Activated B cell treated with CpG ODN at 0.5 μM for 24 hours (primary cell): ENCODE results near the gene GNG12. TPM values are rescaled to one million over a fixed set of nuclear protein-coding genes. Genes with fewer than 3 reads are reported as not detected.

Source experiments
- ATAC-seq: fragments of 200-7000 bp; cut with Tn5 transposase; one replicate; pipeline ENCODE4 v1.10.0; 2021; ENCODE audit warnings: low read depth, mild to moderate bottlenecking, moderate library complexity
- CTCF ChIA-PET: fragments of 350-600 bp; sonication (Branson Sonifier 250); formaldehyde crosslinking; loops from one replicate; lab custom pipeline; 2021; ENCODE audit warnings: antibody characterized with exemption; lab: Charles Lee
- POLR2A ChIA-PET: fragments of 350-600 bp; sonication (Branson Sonifier 250); formaldehyde crosslinking; loops from one replicate; lab custom pipeline; 2021; ENCODE audit warnings: antibody characterized with exemption; lab: Charles Lee
- DNase-seq: peaks from one replicate; pipeline ENCODE4 v3.0.0; 2022
- H3K27ac Mint-ChIP-seq: one replicate; pipeline ENCODE4 v1.8.0; 2020; ENCODE audit warnings: mixed read lengths
- H3K27me3 Mint-ChIP-seq: one replicate; pipeline ENCODE4 v1.8.0; 2021; ENCODE audit warnings: mixed read lengths
- H3K36me3 Mint-ChIP-seq: one replicate; pipeline ENCODE4 v1.8.0; 2021; ENCODE audit warnings: low read depth, mixed read lengths
- H3K4me1 Mint-ChIP-seq: one replicate; pipeline ENCODE4 v1.8.0; 2021; ENCODE audit warnings: mixed read lengths
- H3K4me3 Mint-ChIP-seq: one replicate; pipeline ENCODE4 v1.8.0; 2020; ENCODE audit warnings: mild to moderate bottlenecking, mixed read lengths
- H3K9me3 Mint-ChIP-seq: one replicate; pipeline ENCODE4 v1.8.0; 2020; ENCODE audit warnings: mixed read lengths
- intact Hi-C: fragments of 100-400 bp; cut with micrococcal nuclease; formaldehyde crosslinking; loops from one replicate; pipeline ENCODE4 v1.15.1; 2024
- total RNA-seq: library from RNA; stranded (reverse); gene quantifications from 2 replicates; pipeline ENCODE4 v1.2.3, GENCODE V29; 2022
- TF ChIP-seq, protein P1 (sequence below): fragments of 200-600 bp; IDR thresholded peaks from one replicate; pipeline ENCODE4 v1.8.0; 2022; ENCODE audit warnings: antibody characterized with exemption, mild to moderate bottlenecking

The GNG12 gene
- total RNA-seq, 1 donor from 2014 or later, result not detected

DNA sequence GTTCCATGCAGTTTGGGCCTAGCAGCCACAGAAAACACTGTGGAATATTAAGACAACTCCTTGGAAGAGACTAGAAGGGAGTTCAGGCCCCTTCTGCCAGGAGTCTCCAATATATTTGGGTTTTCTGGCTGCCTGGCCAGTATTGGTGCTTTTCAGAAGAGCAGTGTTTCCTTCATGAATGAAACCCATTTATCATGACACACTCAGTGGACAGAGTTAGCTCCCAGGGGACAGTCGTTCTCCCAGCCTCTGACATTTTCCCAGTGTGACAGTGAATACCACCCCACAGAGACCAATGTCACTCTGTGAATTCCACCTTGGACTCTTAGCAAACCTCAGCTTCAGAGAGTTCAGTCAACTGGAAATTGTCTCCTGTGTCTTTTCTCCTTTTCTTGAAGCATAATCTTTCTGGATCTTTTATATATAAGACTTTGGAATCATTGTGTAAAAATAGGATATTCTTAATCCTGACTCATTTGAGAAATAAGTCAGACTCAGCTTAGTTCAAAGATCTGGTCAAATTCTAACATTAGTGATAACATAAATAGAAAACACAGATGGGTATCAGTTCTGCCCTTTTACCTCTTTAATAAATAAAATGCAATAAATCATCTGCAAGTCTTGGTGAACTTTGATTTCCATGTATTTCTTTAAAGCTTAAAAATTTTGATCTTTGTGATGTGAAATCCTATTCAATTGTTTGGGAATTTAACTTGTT is 40.4 kb downstream of the GNG12 start:
- no peaks in the 10 kb centered on the region for H3K9me3 Mint-ChIP-seq
- ChIA-PET CTCF (no interaction called here), POLR2A (no interaction called here)
- no peaks in the 10 kb centered on the region for H3K36me3 Mint-ChIP-seq
- no peaks in the 10 kb centered on the region for H3K4me1 Mint-ChIP-seq
- H3K4me3 Mint-ChIP-seq, result no peak overlapping the region
- H3K27ac Mint-ChIP-seq, result no peak overlapping the region
- H3K27me3 Mint-ChIP-seq, result peaks cover 9% of the 10 kb centered on the region
- DNase-seq (no peak), ATAC-seq (no peak)
- TF ChIP-seq, protein P1, sequence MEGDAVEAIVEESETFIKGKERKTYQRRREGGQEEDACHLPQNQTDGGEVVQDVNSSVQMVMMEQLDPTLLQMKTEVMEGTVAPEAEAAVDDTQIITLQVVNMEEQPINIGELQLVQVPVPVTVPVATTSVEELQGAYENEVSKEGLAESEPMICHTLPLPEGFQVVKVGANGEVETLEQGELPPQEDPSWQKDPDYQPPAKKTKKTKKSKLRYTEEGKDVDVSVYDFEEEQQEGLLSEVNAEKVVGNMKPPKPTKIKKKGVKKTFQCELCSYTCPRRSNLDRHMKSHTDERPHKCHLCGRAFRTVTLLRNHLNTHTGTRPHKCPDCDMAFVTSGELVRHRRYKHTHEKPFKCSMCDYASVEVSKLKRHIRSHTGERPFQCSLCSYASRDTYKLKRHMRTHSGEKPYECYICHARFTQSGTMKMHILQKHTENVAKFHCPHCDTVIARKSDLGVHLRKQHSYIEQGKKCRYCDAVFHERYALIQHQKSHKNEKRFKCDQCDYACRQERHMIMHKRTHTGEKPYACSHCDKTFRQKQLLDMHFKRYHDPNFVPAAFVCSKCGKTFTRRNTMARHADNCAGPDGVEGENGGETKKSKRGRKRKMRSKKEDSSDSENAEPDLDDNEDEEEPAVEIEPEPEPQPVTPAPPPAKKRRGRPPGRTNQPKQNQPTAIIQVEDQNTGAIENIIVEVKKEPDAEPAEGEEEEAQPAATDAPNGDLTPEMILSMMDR, result no peak
- intact Hi-C loops, result no loop called here

GRCh38 chr1:67792103-67792502 is 41.2 kb downstream of the GNG12 start:
- TF ChIP-seq, protein P1, result no peak
- CTCF ChIA-PET, result no interaction called here
- Mint-ChIP-seq H3K4me1 (no peaks in the 10 kb centered on the region), H3K27me3 (peaks cover 3% of the 10 kb centered on the region), H3K9me3 (no peaks in the 10 kb centered on the region), H3K36me3 (no peaks in the 10 kb centered on the region), H3K27ac (no peak overlapping the region), H3K4me3 (no peak overlapping the region)
- intact Hi-C loops, result no loop called here
- DNase-seq (no peak), ATAC-seq (no peak)
- POLR2A ChIA-PET, result no interaction called here

GRCh38 chr1:67791686-67792085 is 41.6 kb downstream of the GNG12 start:
- no peaks in the 10 kb centered on the region for H3K4me1 Mint-ChIP-seq
- no peak for DNase-seq
- H3K36me3 Mint-ChIP-seq, result no peaks in the 10 kb centered on the region
- TF ChIP-seq, protein P1, result no peak
- intact Hi-C loops, result no loop called here
- no peak overlapping the region for H3K4me3 Mint-ChIP-seq
- no peak overlapping the region for H3K27ac Mint-ChIP-seq
- no peaks in the 10 kb centered on the region for H3K9me3 Mint-ChIP-seq
- ATAC-seq, result no peak
- CTCF ChIA-PET, result no interaction called here
- H3K27me3 Mint-ChIP-seq, result peaks cover 3% of the 10 kb centered on the region
- POLR2A ChIA-PET, result no interaction called here

- no peak for DNase-seq
- Mint-ChIP-seq H3K36me3 (no peaks in the 10 kb centered on the region), H3K4me1 (no peaks in the 10 kb centered on the region), H3K27ac (no peak overlapping the region), H3K4me3 (no peak overlapping the region), H3K27me3 (peaks cover 3% of the 10 kb centered on the region), H3K9me3 (no peaks in the 10 kb centered on the region)
- no peak for ATAC-seq
- POLR2A ChIA-PET, result no interaction called here
- intact Hi-C loops, result no loop called here
- TF ChIP-seq, protein P1, result no peak
- CTCF ChIA-PET, result no interaction called here
Observed at GRCh38 chr1:67791261-67791660, 42.0 kb downstream of the GNG12 start.

GRCh38 chr1:67790201-67790692 is 43.0 kb downstream of the GNG12 start:
- ChIA-PET POLR2A (no interaction called here), CTCF (no interaction called here)
- H3K27ac Mint-ChIP-seq, result no peak overlapping the region
- H3K36me3 Mint-ChIP-seq, result no peaks in the 10 kb centered on the region
- TF ChIP-seq, protein P1, result no peak
- no peak overlapping the region for H3K4me3 Mint-ChIP-seq
- H3K9me3 Mint-ChIP-seq, result no peaks in the 10 kb centered on the region
- no peak for ATAC-seq
- no peaks in the 10 kb centered on the region for H3K4me1 Mint-ChIP-seq
- intact Hi-C loops, result no loop called here
- no peak for DNase-seq
- H3K27me3 Mint-ChIP-seq, result peaks cover 3% of the 10 kb centered on the region
